IPS-NIHi7 (cell line): ENCODE results near the gene TFAP2D.

Experiments
- DNase-seq: peaks from one replicate; pipeline ENCODE4 v3.0.0; 2012; ENCODE audit warnings: mixed read lengths; ENCODE audit errors: extremely low spot score

Gene TFAP2D

DNA sequence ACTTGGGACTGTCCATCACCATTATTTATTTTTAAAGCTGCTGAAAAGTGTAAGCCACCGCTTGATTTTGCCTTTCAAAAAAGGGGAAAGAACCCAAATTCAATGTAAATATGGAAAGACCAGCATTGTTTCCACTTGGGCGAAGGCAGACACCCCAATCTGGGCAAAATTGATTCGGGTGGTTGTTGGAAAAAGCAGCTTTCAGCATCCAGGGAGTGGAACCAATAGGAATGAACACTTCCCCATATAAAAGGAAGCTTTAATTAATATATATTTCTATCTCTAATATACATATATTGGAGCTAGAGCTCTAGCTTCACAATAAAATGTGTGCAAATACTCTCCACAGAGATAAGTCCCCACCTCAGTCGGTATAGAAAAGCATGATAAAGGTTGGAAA lies at the start of gene TFAP2D:
Gene TFAP2D, plus strand, starts transcription at position 301 of the 400 bp plus-strand sequence. CDS start 530 bp downstream, outside the sequence.
- no peak for DNase-seq

DNA sequence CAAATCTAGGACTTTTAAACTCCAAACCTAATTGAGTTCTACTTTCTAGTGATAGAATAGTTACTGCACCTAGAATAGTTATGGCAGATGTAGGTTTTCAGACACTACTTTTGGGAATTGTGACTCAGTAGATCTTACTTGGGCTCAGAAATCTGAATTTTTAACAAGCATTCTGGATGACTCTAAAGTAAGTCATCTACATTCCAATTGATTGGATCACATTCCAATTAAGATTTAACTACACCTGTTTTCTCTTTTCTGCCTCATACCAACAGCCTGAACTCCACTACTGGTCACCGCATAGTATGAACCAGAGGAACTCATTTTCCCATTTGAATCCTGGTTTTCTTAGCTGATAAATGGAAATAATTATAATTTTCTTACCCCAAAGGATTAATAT lies 49.5 kb upstream of the TFAP2D start:
- DNase-seq: no peak

- DNase-seq: no peak
Observed at GRCh38 chr6:50666089-50666488, 47.2 kb upstream of the TFAP2D start.

DNA sequence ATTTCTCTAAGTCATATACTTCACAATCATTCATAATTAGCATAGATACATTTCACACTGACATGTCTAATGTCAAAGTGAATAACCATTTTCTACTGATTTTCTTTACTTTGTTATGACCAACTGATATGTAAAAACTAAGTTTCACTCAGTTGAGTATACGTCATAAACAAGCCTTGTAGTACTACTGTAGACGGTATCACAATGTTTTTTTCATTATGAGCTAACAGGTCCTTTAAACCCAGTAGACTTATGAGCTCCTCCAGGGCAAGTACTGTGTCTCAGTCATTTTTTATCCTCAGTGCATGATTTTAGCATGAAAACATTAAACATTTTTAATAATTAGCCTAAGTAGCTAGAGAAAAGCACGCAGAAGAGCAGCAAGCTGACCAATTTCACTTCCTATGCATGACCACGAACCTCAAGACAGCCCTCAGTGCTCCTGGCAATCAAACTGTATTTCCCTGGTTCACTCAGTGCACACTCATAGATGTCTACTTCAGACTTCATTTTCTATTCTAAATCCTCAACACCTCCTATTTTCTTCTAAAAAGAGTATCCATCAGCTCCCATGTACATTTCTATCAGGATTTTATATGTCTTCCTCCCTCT lies 32.0 kb upstream of the TFAP2D start:
- no peak for DNase-seq

GRCh38 chr6:50689210-50689609 lies 24.1 kb upstream of the TFAP2D start:
- no peak for DNase-seq

- no peak for DNase-seq
Observed at GRCh38 chr6:50691814-50692495, 21.4 kb upstream of the TFAP2D start.

DNA sequence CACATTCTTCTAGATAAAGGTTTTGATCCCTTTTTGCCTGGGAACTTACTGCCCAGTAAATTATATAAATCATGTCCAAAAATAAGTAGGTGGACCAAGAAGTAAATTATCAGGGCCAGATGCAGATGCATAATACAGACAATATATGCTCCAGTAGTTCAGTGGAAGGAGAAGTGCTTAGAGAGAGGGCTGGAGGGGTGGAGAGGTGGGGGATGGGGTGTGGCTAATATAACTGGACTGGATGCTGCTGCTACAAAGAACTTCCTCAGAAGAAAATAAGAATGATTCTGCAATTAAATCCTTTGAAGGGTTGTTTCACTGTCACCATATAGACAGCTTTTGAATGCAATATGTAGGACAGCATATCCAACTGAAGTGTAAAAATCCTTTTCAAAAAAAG lies 14.8 kb upstream of the TFAP2D start:
- DNase-seq: no peak

- peak; percentile 64 for DNase-seq
Observed at GRCh38 chr6:50699051-50699775, 14.1 kb upstream of the TFAP2D start.

- DNase-seq: peak; percentile 45
Observed at GRCh38 chr6:50706575-50706974, 6.8 kb upstream of the TFAP2D start.

GRCh38 chr6:50707191-50707590 lies 6.1 kb upstream of the TFAP2D start:
- DNase-seq: no peak

- peak; percentile 37 for DNase-seq
Observed at GRCh38 chr6:50707652-50708300, 5.5 kb upstream of the TFAP2D start.

GRCh38 chr6:50708664-50709365 lies 4.5 kb upstream of the TFAP2D start:
- DNase-seq: no peak

DNA sequence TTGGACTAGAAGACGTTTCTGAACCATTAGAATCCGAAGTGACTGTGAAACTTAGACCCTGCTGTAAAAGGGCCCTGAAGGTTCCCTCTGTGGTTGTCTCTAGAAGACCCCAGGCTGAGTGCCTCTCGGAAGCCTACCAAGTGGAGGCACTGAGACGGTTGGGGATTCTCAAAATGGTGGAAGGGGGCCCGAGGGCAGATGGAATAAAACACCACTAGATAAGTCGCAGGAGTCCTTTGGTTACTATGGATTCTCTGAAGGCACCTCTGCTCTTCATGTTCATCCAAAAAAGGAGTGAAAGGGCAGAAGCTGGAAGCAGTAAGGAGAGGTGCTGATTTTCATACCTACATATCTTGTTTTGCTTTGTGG lies 4.0 kb upstream of the TFAP2D start:
- DNase-seq: no peak

DNA sequence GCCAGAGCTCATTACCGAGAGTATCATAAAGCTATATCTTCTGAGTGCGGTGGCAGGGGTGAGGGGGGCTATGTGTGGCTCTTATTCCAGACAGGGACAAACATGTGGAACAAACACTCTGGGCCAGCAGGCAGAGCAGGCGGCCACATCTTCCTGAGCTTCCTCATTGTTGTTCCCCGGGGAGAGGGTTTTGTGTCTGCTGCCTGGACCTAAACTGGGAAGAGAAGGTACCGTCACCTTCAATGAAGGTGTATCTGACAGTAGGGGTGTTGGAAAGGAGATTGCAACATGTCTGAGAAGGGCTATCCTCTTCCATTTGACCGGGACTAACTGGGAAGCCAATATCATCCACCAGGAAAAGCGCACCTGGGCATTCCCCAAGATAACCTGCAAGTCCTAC lies 1.6 kb upstream of the TFAP2D start:
- DNase-seq: no peak

GRCh38 chr6:50712291-50712690 lies 1.0 kb upstream of the TFAP2D start:
- DNase-seq: no peak

DNA sequence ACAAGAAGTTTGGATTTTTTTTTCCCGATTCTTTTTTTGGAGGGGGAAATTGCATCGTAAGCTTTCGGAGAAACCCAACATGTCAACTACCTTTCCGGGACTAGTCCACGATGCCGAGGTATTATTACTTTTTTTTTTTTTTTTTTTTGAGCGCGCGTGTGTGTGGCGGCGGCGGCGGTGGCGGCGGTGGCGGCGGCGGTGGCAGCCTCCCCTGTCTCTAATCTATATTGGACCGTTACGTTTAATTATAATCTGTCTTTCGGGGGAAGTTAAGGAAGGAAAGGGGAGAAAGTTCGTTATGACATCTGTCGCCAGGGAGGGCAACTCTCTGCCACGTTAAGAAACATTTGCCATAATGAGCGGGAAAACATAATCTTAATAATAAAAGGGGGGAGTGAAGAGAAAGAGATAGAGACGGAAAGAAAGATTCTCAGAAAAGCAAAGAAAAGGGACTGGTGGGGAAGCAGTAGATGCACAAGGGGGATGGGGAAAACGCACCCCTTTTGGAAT lies 706 bp downstream of the TFAP2D start:
- DNase-seq: no peak

DNA sequence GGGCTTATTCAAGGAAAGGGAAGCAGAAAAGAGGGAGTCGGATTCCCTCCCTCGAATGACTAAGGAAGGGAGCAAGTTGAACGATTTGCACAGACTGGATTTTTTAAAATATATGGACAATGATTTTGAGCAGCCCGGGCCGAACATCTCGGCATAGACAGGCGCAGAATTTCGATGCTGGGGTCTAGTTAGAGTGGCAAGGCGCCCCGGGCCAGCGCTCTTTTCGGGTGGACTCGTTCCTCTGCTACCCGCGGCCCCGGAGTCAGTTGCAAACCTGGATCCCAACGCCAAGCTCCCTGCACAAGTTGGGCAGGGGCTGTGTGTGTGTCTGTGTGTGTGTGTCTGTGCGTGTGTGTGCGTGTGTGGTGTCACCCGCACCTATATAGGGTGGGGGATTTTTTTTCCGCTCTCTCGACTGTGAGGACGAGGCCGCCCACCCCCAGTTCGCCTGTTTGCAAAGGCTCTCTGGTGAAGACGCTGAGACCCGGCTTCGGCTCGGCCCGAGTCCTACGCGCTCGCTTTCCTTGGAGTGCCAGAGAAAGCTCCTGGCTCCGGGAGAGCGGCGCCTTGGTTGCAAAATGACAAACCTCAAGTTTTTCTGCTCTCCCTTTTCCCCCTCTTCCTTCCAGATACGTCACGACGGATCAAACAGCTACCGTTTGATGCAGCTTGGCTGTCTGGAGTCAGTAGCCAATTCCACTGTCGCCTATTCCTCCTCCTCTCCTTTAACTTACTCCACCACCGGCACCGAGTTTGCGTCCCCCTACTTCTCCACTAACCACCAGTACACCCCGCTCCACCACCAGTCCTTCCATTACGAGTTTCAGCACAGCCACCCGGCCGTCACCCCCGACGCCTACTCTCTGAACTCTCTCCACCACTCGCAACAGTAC lies 1.4 kb downstream of the TFAP2D start:
- peak; percentile 50 for DNase-seq

GRCh38 chr6:50716899-50717509 lies 3.7 kb downstream of the TFAP2D start:
- no peak for DNase-seq

- DNase-seq: no peak
Observed at GRCh38 chr6:50717734-50718457, 4.6 kb downstream of the TFAP2D start.

DNA sequence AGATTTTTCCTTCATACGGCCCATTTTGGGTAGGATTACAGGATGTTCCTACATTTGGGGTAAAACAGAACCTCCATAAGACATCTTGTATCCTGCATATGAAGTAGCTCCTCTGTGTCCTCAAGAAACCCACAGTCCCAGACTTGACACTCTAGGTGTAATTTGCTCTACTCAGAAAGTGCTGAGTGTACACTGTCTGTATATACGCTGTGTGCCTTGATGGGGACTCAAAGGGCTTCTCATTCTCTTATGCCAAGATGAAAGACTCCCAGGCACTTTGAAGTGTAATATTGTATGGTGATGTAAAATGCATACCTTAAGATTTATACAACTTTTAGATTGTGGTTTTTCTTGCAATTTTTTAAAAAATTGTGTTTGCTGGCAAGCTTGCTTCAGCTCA lies 5.2 kb downstream of the TFAP2D start:
- DNase-seq: no peak
